ENCODE measurements around the gene BMAL2. TPM values are rescaled to one million over a fixed set of nuclear protein-coding genes. Genes with fewer than 3 reads are reported as not detected.

BMAL2 gene
- total RNA-seq, 1 experiment from 2014 or later, result 43.9 TPM

DNA sequence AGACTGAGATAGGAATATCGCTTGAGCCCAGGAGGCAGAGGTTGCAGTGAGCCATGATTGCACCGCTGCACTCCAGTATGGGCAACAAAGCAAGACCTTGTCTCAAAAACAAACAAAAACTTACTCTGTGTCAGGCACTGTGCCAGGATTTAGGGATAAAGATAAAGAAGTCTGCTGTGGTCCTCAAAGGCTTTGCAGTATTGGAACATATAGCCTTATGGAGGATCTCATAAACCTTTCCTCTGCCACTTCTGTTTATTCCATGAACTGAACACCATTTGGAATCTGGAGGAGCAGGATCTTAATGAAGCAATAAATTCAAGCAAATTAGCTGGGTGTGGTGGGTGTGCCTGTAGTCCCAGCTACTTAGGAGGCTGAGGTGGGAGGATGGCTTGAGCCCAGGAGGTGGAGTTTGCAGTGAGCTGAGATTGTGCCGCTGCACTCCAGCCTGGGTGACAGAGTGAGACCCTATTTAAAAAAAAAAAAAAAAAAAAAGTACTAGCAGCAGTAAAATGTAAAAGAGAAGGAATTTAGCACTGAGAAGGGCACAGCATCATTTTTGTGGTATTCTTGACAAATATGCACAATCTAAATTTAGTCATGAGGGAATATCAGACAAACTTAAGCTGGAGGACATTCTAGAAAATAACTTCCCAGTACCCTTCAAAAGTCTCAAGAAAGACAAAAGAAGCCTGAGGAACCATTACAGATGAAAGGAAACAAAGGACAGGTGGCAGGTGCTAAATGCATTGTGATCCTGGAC is 27.1 kb downstream of the BMAL2 start:
- TF ChIP-seq SIN3A (IDR thresholded peaks at IDR 0.05; ENCODE audit: borderline replicate concordance, insufficient read depth, low read depth, low read length) (no peak), POLR2AphosphoS5 (IDR thresholded peaks at IDR 0.05; ENCODE audit: low read depth, low read length) (no peak), TCF7L2 (IDR thresholded peaks at IDR 0.05; ENCODE audit: low read depth, low read length) (no peak)
- TF ChIP-seq, protein P1, sequence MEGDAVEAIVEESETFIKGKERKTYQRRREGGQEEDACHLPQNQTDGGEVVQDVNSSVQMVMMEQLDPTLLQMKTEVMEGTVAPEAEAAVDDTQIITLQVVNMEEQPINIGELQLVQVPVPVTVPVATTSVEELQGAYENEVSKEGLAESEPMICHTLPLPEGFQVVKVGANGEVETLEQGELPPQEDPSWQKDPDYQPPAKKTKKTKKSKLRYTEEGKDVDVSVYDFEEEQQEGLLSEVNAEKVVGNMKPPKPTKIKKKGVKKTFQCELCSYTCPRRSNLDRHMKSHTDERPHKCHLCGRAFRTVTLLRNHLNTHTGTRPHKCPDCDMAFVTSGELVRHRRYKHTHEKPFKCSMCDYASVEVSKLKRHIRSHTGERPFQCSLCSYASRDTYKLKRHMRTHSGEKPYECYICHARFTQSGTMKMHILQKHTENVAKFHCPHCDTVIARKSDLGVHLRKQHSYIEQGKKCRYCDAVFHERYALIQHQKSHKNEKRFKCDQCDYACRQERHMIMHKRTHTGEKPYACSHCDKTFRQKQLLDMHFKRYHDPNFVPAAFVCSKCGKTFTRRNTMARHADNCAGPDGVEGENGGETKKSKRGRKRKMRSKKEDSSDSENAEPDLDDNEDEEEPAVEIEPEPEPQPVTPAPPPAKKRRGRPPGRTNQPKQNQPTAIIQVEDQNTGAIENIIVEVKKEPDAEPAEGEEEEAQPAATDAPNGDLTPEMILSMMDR (IDR thresholded peaks at IDR 0.05), result no peak
- TF ChIP-seq, protein P2, sequence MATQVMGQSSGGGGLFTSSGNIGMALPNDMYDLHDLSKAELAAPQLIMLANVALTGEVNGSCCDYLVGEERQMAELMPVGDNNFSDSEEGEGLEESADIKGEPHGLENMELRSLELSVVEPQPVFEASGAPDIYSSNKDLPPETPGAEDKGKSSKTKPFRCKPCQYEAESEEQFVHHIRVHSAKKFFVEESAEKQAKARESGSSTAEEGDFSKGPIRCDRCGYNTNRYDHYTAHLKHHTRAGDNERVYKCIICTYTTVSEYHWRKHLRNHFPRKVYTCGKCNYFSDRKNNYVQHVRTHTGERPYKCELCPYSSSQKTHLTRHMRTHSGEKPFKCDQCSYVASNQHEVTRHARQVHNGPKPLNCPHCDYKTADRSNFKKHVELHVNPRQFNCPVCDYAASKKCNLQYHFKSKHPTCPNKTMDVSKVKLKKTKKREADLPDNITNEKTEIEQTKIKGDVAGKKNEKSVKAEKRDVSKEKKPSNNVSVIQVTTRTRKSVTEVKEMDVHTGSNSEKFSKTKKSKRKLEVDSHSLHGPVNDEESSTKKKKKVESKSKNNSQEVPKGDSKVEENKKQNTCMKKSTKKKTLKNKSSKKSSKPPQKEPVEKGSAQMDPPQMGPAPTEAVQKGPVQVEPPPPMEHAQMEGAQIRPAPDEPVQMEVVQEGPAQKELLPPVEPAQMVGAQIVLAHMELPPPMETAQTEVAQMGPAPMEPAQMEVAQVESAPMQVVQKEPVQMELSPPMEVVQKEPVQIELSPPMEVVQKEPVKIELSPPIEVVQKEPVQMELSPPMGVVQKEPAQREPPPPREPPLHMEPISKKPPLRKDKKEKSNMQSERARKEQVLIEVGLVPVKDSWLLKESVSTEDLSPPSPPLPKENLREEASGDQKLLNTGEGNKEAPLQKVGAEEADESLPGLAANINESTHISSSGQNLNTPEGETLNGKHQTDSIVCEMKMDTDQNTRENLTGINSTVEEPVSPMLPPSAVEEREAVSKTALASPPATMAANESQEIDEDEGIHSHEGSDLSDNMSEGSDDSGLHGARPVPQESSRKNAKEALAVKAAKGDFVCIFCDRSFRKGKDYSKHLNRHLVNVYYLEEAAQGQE (IDR thresholded peaks at IDR 0.05; ENCODE audit: insufficient read depth in 1 of 2, low read depth in 2 of 2, low read length in 1 of 2), result no peak
- CTCF ChIA-PET, result no interaction called here
- ATAC-seq (no peak), DNase-seq (ENCODE audit: low read depth, low spot score) (no peak)
- in situ Hi-C loops (cut with HindIII; ENCODE audit: low pct_unique_long_range_greater_than_20kb, low sequenced_read_pairs), result no loop called here
- no peaks in the 10 kb centered on the region for H3K9me3 ChIP-seq (ENCODE audit: control insufficient read depth, insufficient read depth, low read depth, low read length)
- H3K4me1 ChIP-seq (ENCODE audit: control insufficient read depth, insufficient read depth, low read length), result no peaks in the 10 kb centered on the region
- no peak overlapping the region for H3K27ac ChIP-seq (ENCODE audit: low read length)
- BruUV-seq (replicated peaks), result no TSS peak
- H3K4me3 ChIP-seq (ENCODE audit: low read depth in 2 of 2, low read length in 2 of 2), result no peak overlapping the region
- H3K36me3 ChIP-seq (ENCODE audit: control insufficient read depth, insufficient read depth, low read length), result no peaks in the 10 kb centered on the region
- intact Hi-C loops (cut with micrococcal nuclease; ENCODE audit: unreplicated experiment), result no loop called here
- H3K27me3 ChIP-seq (ENCODE audit: control insufficient read depth, insufficient read depth, low read length), result no peaks in the 10 kb centered on the region
- POLR2A ChIA-PET, result interaction anchor here (0.6 kb wide), 1 partner anchor 304 kb away, joined by 5 read pairs; no protein-coding TSS in a partner anchor

DNA sequence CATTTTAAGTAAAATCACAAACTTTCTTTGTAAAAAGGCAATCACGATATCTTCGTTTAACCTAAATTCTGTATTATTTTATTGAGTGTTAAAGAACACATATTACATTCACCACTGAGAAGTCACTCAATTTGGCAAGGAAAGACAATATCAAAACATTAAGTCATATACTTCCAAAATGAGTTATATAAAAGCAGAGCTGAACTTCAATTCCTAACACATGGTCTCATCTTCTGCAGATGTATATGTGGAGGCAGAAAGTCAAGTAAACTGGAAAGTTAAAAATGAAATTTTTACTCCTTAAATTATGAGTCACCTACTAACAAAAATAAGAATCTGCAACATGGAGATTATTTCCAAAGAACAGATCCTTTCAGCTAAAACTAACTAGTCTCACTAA is 28.7 kb downstream of the BMAL2 start:
- ChIA-PET POLR2A (no interaction called here), CTCF (interaction anchor here (0.7 kb wide), 1 partner anchor 10 kb away, joined by 4 read pairs; no protein-coding TSS in a partner anchor)
- Histone ChIP-seq H3K27me3 (ENCODE audit: control insufficient read depth, insufficient read depth, low read length) (no peaks in the 10 kb centered on the region), H3K4me1 (ENCODE audit: control insufficient read depth, insufficient read depth, low read length) (no peaks in the 10 kb centered on the region), H3K4me3 (ENCODE audit: low read depth in 2 of 2, low read length in 2 of 2) (no peak overlapping the region), H3K36me3 (ENCODE audit: control insufficient read depth, insufficient read depth, low read length) (no peaks in the 10 kb centered on the region), H3K27ac (ENCODE audit: low read length) (no peak overlapping the region), H3K9me3 (ENCODE audit: control insufficient read depth, insufficient read depth, low read depth, low read length) (no peaks in the 10 kb centered on the region)
- intact Hi-C loops (cut with micrococcal nuclease; ENCODE audit: unreplicated experiment) (no loop called here), in situ Hi-C loops (cut with HindIII; ENCODE audit: low pct_unique_long_range_greater_than_20kb, low sequenced_read_pairs) (no loop called here)
- no peak for TF ChIP-seq SIN3A (IDR thresholded peaks at IDR 0.05; ENCODE audit: borderline replicate concordance, insufficient read depth, low read depth, low read length)
- TF ChIP-seq, protein P2 (IDR thresholded peaks at IDR 0.05; ENCODE audit: insufficient read depth in 1 of 2, low read depth in 2 of 2, low read length in 1 of 2), result no peak
- no peak for TF ChIP-seq POLR2AphosphoS5 (IDR thresholded peaks at IDR 0.05; ENCODE audit: low read depth, low read length)
- TF ChIP-seq, protein P1 (IDR thresholded peaks at IDR 0.05), result no peak
- no peak for TF ChIP-seq TCF7L2 (IDR thresholded peaks at IDR 0.05; ENCODE audit: low read depth, low read length)
- no TSS peak for BruUV-seq (replicated peaks)
- ATAC-seq, result no peak
- DNase-seq (ENCODE audit: low read depth, low spot score), result no peak
